ENCODE data around the gene RBP3.

RBP3 gene

GRCh38 chr10:47348138-47348651 is at the start of gene RBP3:
RBP3 (plus strand) TSS chr10:47348363; CDS start chr10:47348485, 122 bp downstream.
- DNase-seq = no peak

GRCh38 chr10:47298715-47299114 is 49.4 kb upstream of the RBP3 start:
- no peak for DNase-seq

- DNase-seq = no peak
These were observed 48.3 kb upstream of the RBP3 start, which contains the start of gene GDF10 for GRCh38 chr10:47299611-47300428. GDF10 (plus strand) TSS chr10:47300197; CDS start chr10:47300652, 455 bp downstream.

- no peak for DNase-seq
These were observed 47.7 kb upstream of the RBP3 start for GRCh38 chr10:47300429-47300931.

- DNase-seq = no peak
These were observed 46.3 kb upstream of the RBP3 start for GRCh38 chr10:47301833-47302232.

- no peak for DNase-seq
These were observed 45.1 kb upstream of the RBP3 start for GRCh38 chr10:47303105-47303504.

- no peak for DNase-seq
These were observed 44.3 kb upstream of the RBP3 start for GRCh38 chr10:47303866-47304265.

GRCh38 chr10:47305566-47305965 is 42.6 kb upstream of the RBP3 start:
- DNase-seq = no peak

- no peak for DNase-seq
These were observed 41.6 kb upstream of the RBP3 start for GRCh38 chr10:47306387-47307210.

- DNase-seq = no peak
These were observed 40.8 kb upstream of the RBP3 start for GRCh38 chr10:47307381-47307780.

- DNase-seq = no peak
These were observed 39.4 kb upstream of the RBP3 start for GRCh38 chr10:47308775-47309174.

GRCh38 chr10:47309408-47310089 is 38.6 kb upstream of the RBP3 start:
- DNase-seq = no peak

- DNase-seq = no peak
These were observed 38.1 kb upstream of the RBP3 start for GRCh38 chr10:47310090-47310505.

GRCh38 chr10:47311193-47311931 is 36.8 kb upstream of the RBP3 start:
- DNase-seq = no peak

- peak; percentile 65 for DNase-seq
These were observed 36.1 kb upstream of the RBP3 start for GRCh38 chr10:47311932-47312662.

GRCh38 chr10:47312663-47312995 is 35.5 kb upstream of the RBP3 start:
- no peak for DNase-seq

GRCh38 chr10:47314416-47314970 is 33.7 kb upstream of the RBP3 start:
- DNase-seq = no peak

GRCh38 chr10:47315421-47315820 is 32.7 kb upstream of the RBP3 start:
- no peak for DNase-seq

- no peak for DNase-seq
These were observed 32.0 kb upstream of the RBP3 start for GRCh38 chr10:47316131-47316530.

- no peak for DNase-seq
These were observed 30.9 kb upstream of the RBP3 start for GRCh38 chr10:47317251-47317650.

- DNase-seq = no peak
These were observed 29.5 kb upstream of the RBP3 start for GRCh38 chr10:47318706-47319105.
